HG02938 (cell line): ENCODE measurements around the gene CACYBP.
A peak's percentile ranks its signal among the peaks of the same experiment; 100 is the strongest.

Source experiments
- ATAC-seq: cut with Tn5 transposase; IDR thresholded peaks from one replicate; pipeline ENCODE4 v1.9.1; 2021; ENCODE audit warnings: mild to moderate bottlenecking, moderate library complexity; ENCODE audit not compliant: unreplicated experiment

Gene CACYBP, protein sequence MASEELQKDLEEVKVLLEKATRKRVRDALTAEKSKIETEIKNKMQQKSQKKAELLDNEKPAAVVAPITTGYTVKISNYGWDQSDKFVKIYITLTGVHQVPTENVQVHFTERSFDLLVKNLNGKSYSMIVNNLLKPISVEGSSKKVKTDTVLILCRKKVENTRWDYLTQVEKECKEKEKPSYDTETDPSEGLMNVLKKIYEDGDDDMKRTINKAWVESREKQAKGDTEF

DNA sequence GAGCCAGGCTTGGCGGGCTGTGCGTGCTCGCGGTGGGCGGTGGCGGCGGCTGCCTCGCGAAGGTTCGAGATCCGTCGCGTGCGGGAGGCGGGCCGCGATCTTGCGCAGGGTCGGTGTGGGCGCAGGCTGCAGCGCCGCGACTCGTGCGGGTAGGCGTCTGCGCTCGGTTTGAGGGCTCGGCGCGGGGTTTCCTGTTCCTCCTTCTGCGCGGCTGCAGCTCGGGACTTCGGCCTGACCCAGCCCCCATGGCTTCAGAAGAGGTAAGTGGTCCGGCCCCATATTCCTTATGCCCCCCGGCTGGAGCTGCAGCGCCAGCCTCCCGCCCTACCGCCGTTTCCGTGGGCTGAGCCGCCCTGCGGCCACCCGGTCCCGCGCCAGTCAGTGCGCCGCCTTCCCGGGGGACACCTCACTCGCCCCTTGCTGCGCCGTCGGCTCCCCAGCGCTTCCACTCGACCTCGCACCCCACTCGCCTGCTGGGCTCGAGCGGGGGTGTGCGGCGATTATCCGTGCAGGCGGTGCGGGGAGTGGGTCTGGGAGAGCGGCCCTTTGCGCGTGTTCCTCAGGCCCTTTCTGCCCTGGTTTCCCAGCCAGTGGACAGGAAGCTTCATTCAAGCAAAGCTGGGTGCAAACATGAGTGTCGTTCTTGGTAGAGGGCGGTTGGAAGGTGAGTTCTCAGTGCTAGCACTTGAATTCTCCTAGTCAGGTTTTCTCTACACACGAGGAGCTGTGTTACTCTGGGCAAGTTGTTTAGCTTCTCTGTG, at the start of gene CACYBP:
Gene CACYBP (plus strand): TSS at position 12 of the 761 bp plus-strand sequence. CDS start 234 bp downstream, at position 246.
- peak; percentile 4 for ATAC-seq

DNA sequence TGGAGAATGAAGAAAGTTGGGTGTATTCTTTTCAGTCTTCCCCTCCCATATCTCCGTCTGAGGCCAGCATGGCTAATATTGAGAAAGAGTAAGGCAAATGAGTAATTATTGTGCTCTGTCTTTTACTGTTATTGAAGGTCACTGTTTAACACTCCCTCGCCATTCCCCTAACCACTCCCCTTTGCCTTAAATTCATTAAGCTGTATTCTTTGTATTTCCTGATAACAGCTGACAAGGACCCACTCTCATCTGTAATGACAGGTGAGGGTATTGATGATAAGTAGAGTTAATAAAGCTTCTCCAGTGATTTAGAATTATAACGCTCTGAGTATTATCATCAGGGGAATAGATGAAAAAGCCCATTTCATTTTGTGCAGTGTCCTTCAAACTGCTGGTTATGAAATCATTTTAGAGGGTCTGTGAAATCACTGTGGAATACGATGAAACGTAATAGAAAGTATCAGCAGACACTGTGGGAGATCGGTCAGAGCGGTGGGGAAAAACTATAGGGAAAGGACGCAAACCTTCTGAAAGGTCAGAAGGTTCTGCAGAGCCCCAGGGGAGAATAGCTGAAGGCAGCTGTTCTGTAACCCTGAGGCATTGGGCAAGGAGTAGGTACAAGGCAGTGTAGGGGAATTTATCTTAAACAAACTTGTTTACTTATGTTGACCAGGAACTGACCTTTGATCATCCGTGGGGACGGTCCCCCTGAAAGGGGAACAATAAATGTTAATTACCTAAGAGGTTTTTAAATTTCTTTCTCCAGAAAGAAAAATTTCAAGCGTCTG, 46.3 kb upstream of the CACYBP start:
- peak; percentile 56 for ATAC-seq

DNA sequence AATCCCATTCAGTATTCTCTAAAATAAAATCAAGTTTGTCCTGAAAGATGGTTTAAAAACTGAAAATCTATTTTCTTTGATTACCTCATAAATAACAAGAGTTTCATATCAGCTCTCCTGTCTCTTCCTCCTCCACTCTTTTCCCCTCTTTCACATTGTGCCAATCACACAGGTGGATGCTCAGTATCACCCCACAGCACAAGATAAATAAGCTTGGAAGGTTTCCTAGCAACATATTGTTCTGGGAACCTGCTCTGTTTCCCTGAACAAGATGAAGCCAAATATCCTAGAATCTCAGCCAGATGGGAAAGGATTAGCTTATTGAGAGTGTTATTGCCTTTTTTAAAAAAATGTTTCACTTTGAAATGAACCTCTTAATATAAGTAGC, 45.7 kb upstream of the CACYBP start:
- peak; percentile 22 for ATAC-seq

DNA sequence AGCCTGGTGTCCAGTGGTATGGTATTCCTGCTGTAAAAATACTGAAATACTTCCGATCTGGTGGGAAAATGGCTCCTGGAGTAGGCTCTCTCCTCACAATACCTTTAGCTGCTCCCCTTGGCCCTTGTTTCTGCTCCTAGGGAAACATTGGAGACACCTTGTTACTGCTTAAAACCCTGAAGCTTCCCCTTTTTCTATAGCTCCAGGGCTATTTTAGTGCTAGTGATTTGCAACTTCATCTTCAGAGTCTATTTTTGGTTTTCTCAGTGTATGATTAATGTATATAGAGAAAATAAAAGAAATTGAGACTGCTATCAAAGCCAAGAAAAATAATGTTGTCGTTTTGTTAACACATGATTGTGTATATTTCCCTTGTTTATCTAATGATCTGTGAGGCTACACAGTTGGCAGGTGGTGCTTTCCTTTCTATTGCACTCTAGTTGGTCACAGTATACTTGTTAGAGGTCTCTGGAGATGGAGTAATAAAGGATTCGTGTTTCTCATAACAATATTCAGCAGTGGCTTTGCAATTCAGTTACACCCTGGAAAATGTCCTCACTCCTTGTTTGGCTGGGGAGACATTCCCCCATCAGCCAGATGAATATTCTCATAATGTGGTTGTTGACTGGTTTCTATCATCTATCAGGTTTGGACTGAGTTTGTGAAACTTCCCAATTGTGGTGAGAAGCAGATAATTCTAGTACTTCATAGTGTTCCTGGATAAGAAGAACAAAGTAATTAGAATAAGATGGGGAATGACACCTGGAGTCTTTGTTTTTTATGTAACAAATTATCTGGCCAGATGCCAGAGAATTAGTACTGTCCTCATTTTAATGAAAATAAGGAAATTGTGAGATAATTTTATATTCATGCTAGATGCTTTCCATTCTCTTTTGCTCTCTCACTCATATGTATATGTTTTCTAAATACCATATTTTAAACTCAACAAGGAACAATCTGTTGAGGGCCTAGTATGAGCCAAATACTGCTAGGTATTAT, 44.8 kb upstream of the CACYBP start:
- no peak for ATAC-seq

DNA sequence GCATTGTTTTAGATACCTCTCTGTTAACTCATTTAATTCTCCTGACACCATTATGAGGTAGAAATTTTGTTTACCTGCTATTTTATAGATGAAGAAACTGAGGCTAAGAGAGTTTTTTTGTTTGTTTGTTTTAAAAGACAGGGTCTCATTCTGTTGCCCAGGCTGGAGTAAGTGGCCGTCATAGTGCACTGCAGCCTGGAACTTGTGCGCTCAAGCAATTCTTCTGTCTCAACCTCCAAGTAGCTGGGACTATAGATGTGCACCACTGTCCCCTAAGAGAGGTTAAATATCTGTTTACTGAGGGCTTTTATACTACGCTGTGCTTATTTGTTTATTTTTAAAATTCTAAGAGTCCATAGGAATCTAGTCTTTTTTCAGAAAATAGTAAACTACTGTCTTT, 43.7 kb upstream of the CACYBP start:
- no peak for ATAC-seq

DNA sequence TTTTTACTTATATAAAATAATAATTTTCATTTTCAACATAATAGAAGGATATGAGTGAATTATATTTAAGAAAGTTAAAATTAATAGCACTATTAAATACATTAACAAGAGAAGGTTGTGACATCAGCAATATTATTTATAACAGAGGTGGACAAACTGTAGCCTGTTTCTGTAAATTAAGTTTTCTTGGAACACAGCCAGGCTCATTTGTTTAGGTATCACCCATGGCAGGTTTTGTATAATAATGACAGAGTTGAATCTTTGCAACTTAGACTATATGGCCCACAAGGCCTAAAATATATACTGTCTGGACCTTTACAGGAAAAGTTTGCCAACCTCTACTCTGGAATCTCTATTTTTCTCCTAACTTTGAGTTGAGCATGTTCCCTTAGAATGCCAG, 42.8 kb upstream of the CACYBP start:
- no peak for ATAC-seq

DNA sequence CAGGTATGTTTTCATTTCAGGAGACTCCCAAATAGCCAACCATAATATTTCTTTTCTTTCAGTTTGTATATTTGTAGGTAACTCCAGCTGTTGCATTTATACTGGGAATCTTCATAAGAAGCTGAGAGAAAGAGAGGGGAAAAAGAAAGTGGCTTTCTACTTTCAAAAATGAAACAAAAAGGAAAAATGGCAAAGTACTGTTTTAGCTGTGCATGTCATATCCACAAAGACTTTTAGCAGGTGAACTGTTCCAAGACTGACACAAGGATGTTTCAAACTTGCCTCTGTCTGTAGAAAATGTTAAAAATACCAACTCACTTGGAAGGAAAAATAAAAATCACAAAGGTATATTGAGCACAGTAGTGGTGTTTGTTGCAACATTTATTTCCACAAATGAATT, 41.9 kb upstream of the CACYBP start:
- no peak for ATAC-seq

DNA sequence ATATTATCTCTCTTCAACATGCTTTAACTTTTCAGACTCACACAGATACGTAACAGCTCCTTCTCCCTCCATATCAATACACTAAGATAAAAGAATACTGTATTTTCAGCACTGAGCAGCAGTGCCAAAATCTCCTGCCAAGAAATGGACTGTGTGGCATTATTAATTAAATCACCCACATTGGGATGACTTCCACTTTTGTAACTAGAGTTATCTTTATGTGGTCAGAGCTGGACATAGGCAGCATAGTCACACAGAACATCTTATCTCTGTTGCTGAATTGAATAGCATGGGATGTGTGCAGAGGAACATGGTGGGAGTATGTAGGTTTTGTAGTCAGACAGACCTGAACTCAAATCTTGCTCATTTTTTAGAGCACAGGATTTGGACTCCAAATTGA, 41.4 kb upstream of the CACYBP start:
- no peak for ATAC-seq

DNA sequence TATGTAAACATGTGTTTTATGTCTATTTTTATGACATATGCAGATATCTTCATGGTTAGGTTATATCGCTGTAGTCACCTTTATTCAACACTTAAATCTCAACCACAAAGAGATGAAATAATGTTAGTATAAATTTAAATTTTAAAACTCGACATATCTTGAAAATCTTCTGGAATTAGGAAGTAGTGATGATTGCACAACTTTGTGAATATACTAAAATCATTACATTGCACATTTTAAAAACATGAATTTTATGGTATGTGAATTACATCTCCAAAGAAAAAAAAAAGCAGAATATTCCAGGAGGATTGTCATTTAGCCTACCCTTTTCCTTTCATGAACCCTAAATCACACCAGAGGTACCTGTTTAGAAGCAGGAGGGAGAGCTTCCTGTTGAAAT, 39.4 kb upstream of the CACYBP start:
- no peak for ATAC-seq

DNA sequence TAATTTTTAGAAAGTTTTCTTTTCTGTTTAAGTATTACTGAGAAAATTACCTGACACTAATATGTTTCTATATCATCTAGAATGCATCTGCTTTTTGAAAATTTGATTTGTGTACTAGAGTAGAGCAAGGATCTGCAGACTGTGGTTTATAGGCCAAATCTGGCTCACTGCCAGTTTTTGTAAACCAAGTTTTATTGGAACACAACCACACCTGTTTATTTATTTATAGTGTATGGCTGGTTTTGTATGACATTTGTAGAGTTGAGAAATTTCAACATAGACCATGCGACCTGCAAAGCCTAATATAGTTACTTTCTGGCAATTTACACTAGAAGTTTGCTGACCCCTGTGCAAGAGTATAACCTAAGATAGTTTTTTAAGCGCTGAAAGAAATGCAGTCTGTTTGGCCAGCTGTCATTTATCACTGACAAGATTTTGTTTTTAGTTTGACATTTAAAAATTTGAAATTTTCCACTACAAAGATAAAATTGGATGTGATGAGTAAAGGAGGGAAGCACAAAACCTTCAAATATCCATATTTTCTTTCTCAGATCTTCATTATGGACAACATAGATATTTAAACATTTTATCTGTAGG, 36.1 kb upstream of the CACYBP start:
- ATAC-seq = no peak

DNA sequence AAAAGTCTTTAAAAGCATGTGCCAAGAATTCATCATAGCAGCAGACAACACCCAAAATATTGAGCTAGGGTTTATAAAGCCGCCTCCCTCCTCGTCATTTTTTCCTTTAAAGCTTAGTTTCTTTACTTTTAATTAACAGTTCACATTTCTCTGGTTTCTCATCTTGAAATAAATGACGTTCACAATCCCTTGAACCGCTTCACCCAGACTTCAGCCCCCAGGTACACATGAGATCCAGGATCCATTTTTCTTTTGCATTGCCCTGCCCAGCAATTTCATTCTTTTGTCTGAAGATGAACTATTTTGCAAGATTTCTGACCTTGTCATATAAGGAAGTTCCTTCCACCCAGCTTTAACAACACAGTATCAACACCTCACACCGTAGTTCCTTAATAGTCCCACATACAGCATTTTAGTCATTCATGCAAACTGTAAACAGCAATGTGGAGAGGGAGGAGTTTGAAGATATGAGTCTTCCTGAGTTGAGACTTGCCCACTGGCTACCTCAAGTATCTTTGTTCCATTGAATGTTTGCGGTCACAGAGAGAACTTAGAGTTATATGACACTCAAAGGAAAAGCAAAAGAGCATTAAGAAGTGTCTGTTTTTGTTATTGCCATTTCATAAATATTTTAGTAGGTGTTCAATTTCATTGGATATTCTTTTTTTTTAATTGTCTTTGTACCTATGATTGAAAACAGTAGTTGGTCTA, 35.3 kb upstream of the CACYBP start:
- ATAC-seq = no peak

DNA sequence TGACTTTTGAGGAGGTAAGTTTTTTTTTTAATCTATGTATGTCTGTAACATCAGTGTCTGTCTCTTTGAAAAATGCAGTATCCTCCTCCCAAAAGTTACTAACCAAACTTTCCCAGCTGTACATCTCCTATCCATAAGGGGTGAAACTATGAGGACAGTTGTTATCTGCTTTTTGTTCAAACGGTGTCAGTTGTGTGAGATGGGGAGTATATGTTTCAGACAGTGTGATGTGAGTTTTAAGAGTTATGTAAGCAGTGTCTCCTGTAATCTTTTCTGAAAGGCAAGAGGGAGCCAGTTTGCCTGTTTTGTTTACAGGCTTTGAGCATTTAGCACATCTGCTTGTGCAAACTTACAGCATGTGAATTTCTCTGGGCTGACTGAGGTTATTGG, 34.8 kb upstream of the CACYBP start:
- ATAC-seq = no peak

DNA sequence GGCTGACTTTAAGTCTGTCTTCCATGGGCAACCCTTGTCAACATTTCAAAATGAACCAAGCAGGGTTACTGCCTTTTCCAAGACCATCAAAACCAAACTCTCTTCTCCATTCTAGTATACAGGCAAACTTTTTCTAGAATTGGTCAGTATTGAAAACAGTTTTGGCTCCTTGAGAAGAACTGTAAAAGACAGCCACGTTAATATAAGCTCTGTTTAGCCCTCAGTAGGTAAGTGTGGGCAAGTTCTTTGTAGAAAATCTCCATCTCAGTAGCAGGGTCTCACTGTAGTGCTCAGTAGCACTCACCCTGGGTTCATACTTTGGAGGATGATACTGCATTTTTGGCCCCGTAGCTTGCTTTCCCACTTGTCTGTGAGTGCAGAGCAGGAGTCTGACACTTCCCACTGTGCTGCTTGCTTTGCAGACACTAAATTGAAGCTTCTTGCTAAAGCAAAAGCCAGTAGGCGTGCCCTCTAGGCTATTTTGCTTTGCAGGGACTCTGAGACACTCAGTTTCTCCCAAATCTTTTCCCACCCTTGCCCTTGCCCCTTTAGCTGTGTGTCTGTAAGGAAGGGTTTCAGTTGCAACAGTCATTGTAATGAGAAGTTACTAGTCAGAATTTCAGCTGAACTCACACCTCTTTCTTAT, 34.3 kb upstream of the CACYBP start:
- ATAC-seq = no peak

DNA sequence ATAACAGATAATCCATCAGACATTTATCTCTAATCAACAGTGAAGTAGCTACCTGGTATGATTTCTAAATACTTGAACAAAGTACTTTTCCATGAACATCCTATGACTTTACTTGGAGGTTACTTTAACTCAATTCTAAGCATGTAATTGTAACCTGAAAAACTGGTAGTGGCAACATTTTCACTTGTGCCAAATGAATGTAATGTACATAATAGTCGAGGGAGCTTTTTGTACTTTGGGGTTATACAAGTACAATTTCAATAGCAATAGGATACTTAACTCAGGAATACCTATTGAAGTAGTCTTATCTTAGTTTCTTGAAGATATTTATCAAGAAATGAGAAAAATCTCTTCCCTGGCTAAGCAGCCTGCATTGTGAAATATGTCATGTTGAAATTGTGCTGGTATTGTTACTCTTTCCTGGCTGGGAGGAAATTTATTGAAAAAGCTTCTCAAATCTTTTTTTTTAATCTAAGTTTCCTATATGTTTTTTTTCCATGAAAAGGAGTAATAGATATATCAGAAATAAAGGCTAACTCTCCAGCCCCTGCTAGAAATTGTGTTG, 33.7 kb upstream of the CACYBP start:
- ATAC-seq = no peak

DNA sequence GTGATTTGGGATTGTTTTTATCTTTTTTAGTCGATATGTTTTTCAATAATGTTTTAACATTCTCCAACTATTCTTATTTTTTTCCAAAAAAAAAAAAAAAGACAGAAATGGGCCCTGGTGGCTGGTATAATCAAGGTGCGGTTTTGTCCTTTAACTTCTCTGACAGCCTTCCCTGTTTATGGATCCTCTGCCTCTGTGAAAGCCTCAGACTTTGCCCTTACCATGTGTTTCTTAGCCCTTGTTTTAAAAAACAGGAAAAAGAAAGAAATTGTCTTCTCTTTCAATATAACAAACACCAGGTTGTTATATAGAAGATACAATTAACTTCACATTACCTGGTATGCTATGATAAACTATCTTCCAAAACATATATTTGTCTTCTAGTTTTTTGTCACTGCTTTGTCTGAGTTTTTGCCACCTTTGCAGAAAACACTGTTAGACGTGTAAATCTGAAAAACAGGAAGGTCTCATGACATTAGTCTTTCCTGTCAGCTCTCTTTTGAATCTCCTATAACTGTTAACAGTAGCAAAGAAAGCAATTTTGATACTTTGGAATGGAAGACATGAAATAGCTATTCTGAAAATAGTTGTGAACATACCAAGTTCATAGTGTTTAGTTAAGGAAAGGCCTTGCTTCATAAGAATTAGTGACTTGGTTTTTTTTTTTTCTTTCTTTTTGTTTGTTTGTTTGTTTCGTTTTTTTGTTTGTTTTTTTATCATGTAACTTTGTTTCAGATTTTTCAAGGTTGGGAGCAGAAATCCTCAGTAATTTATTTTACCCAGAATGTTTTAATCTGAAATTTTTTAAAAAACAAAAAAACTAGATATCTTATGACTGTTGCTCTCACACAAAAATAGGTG, 31.7 kb upstream of the CACYBP start:
- ATAC-seq = no peak

DNA sequence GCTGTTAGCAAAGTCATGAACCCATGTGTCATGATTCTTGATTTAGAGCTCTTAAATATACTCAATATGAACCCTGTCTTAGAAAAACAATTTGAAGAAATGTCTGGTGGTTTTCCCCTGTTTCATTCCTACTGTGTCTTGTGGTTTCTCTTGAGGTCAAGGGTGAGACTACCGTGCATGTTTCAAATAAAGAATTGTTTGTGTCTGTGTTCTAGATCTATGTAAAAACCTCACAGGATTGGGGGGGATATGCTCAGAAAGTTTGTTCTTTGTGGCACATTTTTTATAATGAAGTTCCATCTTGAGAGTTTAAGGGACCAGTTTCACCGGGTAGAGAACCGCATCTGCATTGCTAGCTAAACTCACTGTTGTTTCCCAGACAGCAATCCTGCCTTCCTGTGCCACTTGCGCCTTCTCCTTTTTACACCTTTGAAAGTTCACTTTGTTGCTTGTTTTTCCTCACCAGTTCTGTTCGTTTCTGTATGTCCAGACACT, 30.9 kb upstream of the CACYBP start:
- peak; percentile 74 for ATAC-seq

DNA sequence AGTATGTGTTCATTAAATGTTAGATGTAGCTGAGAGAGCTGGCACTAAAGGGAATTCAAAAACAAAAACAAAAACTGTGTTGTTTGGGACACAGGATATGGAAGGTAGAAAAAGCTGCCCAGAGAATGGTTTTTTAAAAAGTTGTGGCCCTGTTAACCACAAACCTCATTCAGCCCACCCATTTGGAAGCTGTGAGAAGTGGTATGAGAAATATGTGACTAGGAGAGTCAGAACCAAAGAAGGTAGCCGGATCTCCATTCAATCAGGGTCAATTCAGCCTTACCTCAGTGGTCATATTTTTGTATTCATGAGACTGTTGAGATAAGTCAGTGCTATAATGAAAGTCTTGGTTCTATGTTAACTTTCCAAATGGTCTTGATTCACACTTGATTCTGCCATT, 29.8 kb upstream of the CACYBP start:
- ATAC-seq = no peak

DNA sequence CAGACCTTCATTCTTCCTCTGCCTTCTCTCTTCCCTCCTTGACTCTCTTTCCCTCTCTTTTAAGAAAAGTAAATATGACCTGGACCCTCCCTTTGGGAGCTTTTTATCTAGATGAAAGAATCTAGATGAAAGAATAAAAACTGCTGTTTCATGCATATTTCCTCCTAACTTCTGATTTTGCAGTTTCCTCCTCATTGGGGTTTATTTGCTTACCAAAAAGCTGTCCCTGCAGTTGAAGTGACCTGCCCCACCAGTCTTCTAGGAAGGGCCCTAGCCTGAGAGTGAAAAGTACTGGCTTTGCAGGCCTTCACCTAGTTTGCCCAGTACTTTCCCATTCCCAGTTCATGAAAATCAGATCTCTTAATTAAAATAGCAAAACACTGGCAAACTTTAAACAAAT, 28.3 kb upstream of the CACYBP start:
- ATAC-seq = no peak
